Measurements from ENCODE around the gene PBX3.

- TF ChIP-seq CTCF (IDR thresholded peaks at IDR 0.05) (no peak), POLR2A (IDR thresholded peaks at IDR 0.05) (no peak), POLR2AphosphoS5 (IDR thresholded peaks at IDR 0.05; ENCODE audit: insufficient read depth in 1 of 2, low read depth in 1 of 2) (no peak)
Measured at GRCh38 chr9:125910286-125910685, 163.1 kb downstream of the PBX3 start.
